GM15510 (cell line): ENCODE results near the gene NEURL1B.

Source experiments
- POLR2A ChIP-seq: IDR thresholded peaks from 3 replicates; pipeline ENCODE4 v1.6.1; 2011; ENCODE audit warnings: borderline replicate concordance; ENCODE audit not compliant: insufficient read length; ENCODE audit errors: extremely low read depth

The NEURL1B gene

GRCh38 chr5:172728481-172729241 is 87.6 kb downstream of the NEURL1B start:
- TF ChIP-seq POLR2A: no peak

- no peak for TF ChIP-seq POLR2A
Measured at GRCh38 chr5:172729588-172729987, 88.5 kb downstream of the NEURL1B start.

GRCh38 chr5:172730222-172730621 is 89.2 kb downstream of the NEURL1B start:
- no peak for TF ChIP-seq POLR2A

GRCh38 chr5:172730981-172731679 is 90.1 kb downstream of the NEURL1B start:
- TF ChIP-seq POLR2A: no peak

GRCh38 chr5:172731680-172732074 is 90.6 kb downstream of the NEURL1B start:
- TF ChIP-seq POLR2A: no peak

- no peak for TF ChIP-seq POLR2A
Measured at GRCh38 chr5:172732201-172732865, 91.3 kb downstream of the NEURL1B start.

- no peak for TF ChIP-seq POLR2A
Measured at GRCh38 chr5:172733131-172733973, 92.3 kb downstream of the NEURL1B start.

GRCh38 chr5:172733974-172734346 is 92.9 kb downstream of the NEURL1B start:
- no peak for TF ChIP-seq POLR2A

- no peak for TF ChIP-seq POLR2A
Measured at GRCh38 chr5:172735141-172735831, 94.2 kb downstream of the NEURL1B start.

GRCh38 chr5:172736508-172737135 is 95.6 kb downstream of the NEURL1B start:
- no peak for TF ChIP-seq POLR2A

- TF ChIP-seq POLR2A: no peak
Measured at GRCh38 chr5:172739375-172739774, 98.3 kb downstream of the NEURL1B start.

GRCh38 chr5:172740428-172741205 is 99.6 kb downstream of the NEURL1B start:
- TF ChIP-seq POLR2A: no peak
